ENCODE results near the gene TNFAIP8L3.
"Not testable (repeated sequence)": the region's sequence is repeated elsewhere in the genome, so short reads cannot be mapped to it uniquely, and the experiment has no call there.

TNFAIP8L3 gene

GRCh38 chr15:51094606-51095569 is at the start of gene TNFAIP8L3:
TSS of gene TNFAIP8L3 (minus strand) at chr15:51094906. CDS start at chr15:51094595, 311 bp downstream.
- DNase-seq = no peak

- DNase-seq = no peak
These were observed 49.4 kb upstream of the TNFAIP8L3 start for GRCh38 chr15:51144021-51144532.

GRCh38 chr15:51140347-51140746 is 45.6 kb upstream of the TNFAIP8L3 start:
- not testable (repeated sequence) for DNase-seq

GRCh38 chr15:51139091-51139490 is 44.4 kb upstream of the TNFAIP8L3 start:
- DNase-seq = no peak

GRCh38 chr15:51137880-51138430 is 43.2 kb upstream of the TNFAIP8L3 start:
- DNase-seq = no peak

- DNase-seq = no peak
These were observed 42.3 kb upstream of the TNFAIP8L3 start for GRCh38 chr15:51137024-51137423.

- DNase-seq = no peak
These were observed 40.6 kb upstream of the TNFAIP8L3 start for GRCh38 chr15:51135276-51135675.

GRCh38 chr15:51134416-51135199 is 39.9 kb upstream of the TNFAIP8L3 start:
- no peak for DNase-seq

GRCh38 chr15:51133140-51133765 is 38.5 kb upstream of the TNFAIP8L3 start:
- DNase-seq = no peak

GRCh38 chr15:51132384-51133139 is 37.9 kb upstream of the TNFAIP8L3 start:
- no peak for DNase-seq

GRCh38 chr15:51131596-51132290 is 37.0 kb upstream of the TNFAIP8L3 start:
- DNase-seq = no peak

GRCh38 chr15:51130344-51130743 is 35.6 kb upstream of the TNFAIP8L3 start:
- DNase-seq = no peak

- no peak for DNase-seq
These were observed 35.0 kb upstream of the TNFAIP8L3 start for GRCh38 chr15:51129535-51130188.

GRCh38 chr15:51128701-51129100 is 34.0 kb upstream of the TNFAIP8L3 start:
- DNase-seq = no peak

GRCh38 chr15:51126842-51127241 is 32.1 kb upstream of the TNFAIP8L3 start:
- DNase-seq = no peak

GRCh38 chr15:51123002-51123401 is 28.3 kb upstream of the TNFAIP8L3 start:
- not testable (repeated sequence) for DNase-seq

GRCh38 chr15:51121631-51122225 is 27.0 kb upstream of the TNFAIP8L3 start:
- DNase-seq = no peak

- no peak for DNase-seq
These were observed 26.4 kb upstream of the TNFAIP8L3 start for GRCh38 chr15:51121118-51121517.

GRCh38 chr15:51119120-51119519 is 24.4 kb upstream of the TNFAIP8L3 start:
- DNase-seq = no peak

- DNase-seq = no peak
These were observed 22.6 kb upstream of the TNFAIP8L3 start for GRCh38 chr15:51117270-51117669.

Measured in CD4-positive, alpha-beta T cell treated with Interleukin-17A for 4 hours (primary cell).